Sigmoid colon (tissue), 7 donors: ENCODE data around the gene PSME3IP1. TPM values are rescaled to one million over a fixed set of nuclear protein-coding genes. Genes with fewer than 3 reads are reported as not detected.

Experiments
- DNase-seq: peaks from one replicate; pipeline ENCODE4 v3.0.0-alpha.2; 2019
- H3K27ac ChIP-seq, 4 donors: fragments of 200-600 bp; sonication (generic); one replicate each; pipeline ENCODE4 v1.5.1; 2016 to 2019; ENCODE audit warnings: mild to moderate bottlenecking in 1 of 4
- H3K27me3 ChIP-seq, 3 donors: fragments of 200-600 bp; sonication (generic); one replicate each; pipeline ENCODE4 v1.5.1; 2019; ENCODE audit warnings: mild to moderate bottlenecking in 1 of 3
- H3K36me3 ChIP-seq, 4 donors: fragments of 200-600 bp; sonication (generic); one replicate each; pipeline ENCODE4 v1.5.1; 2016 to 2019
- H3K4me1 ChIP-seq, 4 donors: fragments of 200-600 bp; sonication (generic); one replicate each; pipeline ENCODE4 v1.5.1; 2017 to 2019
- H3K4me3 ChIP-seq, 4 donors: fragments of 200-600 bp; sonication (generic); one replicate each; pipeline ENCODE4 v1.5.1; 2017 to 2019; ENCODE audit warnings: mild to moderate bottlenecking in 2 of 4, moderate library complexity in 1 of 4
- H3K9me3 ChIP-seq, 4 donors: fragments of 200-600 bp in 3 of 4; sonication (generic) in 3 of 4; one replicate each; pipeline versions ENCODE4 v1.5.1 to v1.6.1; 2013 to 2019
- EP300 ChIP-seq, 4 donors: sonication (generic); formaldehyde crosslinking; IDR thresholded peaks; one replicate each; pipeline ENCODE4 v1.6.1; 2017; ENCODE audit warnings: antibody characterized with exemption in 4 of 4
- POLR2A ChIP-seq, 2 donors: fragments of 450-650 bp; IDR thresholded peaks; one replicate each; pipeline ENCODE4 v1.6.1; 2016; ENCODE audit warnings: antibody characterized with exemption in 2 of 2, mild to moderate bottlenecking in 2 of 2, moderate library complexity in 2 of 2
- POLR2AphosphoS5 ChIP-seq, 4 donors: sonication (generic); formaldehyde crosslinking; IDR thresholded peaks; one replicate each; pipeline ENCODE4 v1.6.1; 2017; ENCODE audit warnings: antibody characterized with exemption in 4 of 4
- WGBS, 2 donors: extraction: QIAGEN DNeasy Blood & Tissue Kit; methylation state at CpG; one replicate each; pipeline ENCODE4 v1.1.7; 2013; 5-methylcytosine and 5-hydroxymethylcytosine counted together
- intact Hi-C: fragments of 100-400 bp; cut with DNase I; formaldehyde crosslinking; loops from one replicate; pipeline ENCODE4 v1.15.1; 2023
- polyA plus RNA-seq, 3 donors: library from polyadenylated mRNA; stranded (reverse); fragments of 200-250 nt; gene quantifications; one replicate each; pipeline ENCODE4 v1.2.3, GENCODE V29; 2013
- total RNA-seq, 4 donors: library from RNA; depleted of rRNA; stranded (reverse); fragments of >200 nt; gene quantifications; one replicate each; pipeline ENCODE4 v1.1.0, GENCODE V29; 2016
- TF ChIP-seq, protein P1 (sequence below), 4 experiments: fragments of 450-650 bp in 3 of 4; fragments of 200-600 bp in 1 of 4; IDR thresholded peaks; one replicate each; pipeline ENCODE4 v1.5.1; 2016 to 2019; ENCODE audit warnings: antibody characterized with exemption in 4 of 4, mild to moderate bottlenecking in 3 of 4, moderate library complexity in 2 of 4
- donor health status: healthy with polysubstance abuse.
- donor health status: Bipolar disorder and iron deficiency.
- donor health status: healthy.

Gene PSME3IP1
- total and polyA plus RNA-seq, 7 donors, result 60.1 to 81.3 (median 73.9) TPM

DNA sequence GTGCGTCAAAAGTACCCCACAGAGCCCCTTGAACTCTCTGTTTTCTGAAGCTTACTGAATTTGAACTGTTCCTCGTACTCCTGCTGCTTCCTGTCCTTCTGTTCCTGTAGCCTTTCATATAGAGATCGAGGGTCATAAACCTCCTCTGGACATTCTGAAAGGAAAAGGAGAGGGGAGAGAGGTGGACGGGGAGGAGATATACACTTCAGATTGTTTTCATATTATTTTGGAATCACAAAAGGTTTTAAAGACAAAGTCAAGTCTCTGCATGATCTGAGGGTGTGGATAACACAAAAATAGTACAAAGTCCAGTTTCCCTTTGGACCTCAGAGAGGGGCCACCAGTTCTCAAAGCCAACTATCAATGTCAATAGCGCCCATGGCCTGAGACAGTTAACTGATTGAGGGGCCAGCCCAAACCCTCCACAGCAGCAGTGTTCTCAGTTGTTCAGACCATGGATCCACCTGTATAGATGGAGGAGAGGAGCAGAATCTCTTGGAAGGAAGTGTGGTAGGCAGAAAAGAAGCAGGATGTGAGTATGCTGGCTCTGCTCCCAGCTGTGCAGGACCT, 13.0 kb downstream of the PSME3IP1 start:
- TF ChIP-seq EP300 (IDR thresholded peaks at IDR 0.05) (no peak), POLR2A (IDR thresholded peaks at IDR 0.05) (no peak), POLR2AphosphoS5 (IDR thresholded peaks at IDR 0.05) (no peak)
- TF ChIP-seq, protein P1, sequence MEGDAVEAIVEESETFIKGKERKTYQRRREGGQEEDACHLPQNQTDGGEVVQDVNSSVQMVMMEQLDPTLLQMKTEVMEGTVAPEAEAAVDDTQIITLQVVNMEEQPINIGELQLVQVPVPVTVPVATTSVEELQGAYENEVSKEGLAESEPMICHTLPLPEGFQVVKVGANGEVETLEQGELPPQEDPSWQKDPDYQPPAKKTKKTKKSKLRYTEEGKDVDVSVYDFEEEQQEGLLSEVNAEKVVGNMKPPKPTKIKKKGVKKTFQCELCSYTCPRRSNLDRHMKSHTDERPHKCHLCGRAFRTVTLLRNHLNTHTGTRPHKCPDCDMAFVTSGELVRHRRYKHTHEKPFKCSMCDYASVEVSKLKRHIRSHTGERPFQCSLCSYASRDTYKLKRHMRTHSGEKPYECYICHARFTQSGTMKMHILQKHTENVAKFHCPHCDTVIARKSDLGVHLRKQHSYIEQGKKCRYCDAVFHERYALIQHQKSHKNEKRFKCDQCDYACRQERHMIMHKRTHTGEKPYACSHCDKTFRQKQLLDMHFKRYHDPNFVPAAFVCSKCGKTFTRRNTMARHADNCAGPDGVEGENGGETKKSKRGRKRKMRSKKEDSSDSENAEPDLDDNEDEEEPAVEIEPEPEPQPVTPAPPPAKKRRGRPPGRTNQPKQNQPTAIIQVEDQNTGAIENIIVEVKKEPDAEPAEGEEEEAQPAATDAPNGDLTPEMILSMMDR (IDR thresholded peaks at IDR 0.05), result no peak
- Histone ChIP-seq H3K27me3 (no peaks in the 10 kb centered on the region), H3K4me3 (no peak overlapping the region), H3K4me1 (peaks cover 0 to 16% (median 6%) of the 10 kb centered on the region in 4 donors), H3K9me3 (no peaks in the 10 kb centered on the region), H3K36me3 (peaks cover 8 to 49% (median 34%) of the 10 kb centered on the region in 4 donors), H3K27ac (no peak overlapping the region)
- WGBS, 2 donors, result 75 to 87% methylated on average over 5 of the region's 5 CpGs
- DNase-seq, result no peak
- intact Hi-C loops, result no loop called here

- no peak overlapping the region for H3K4me3 ChIP-seq
- H3K27ac ChIP-seq, result no peak overlapping the region
- no peak for DNase-seq
- intact Hi-C loops, result no loop called here
- no peaks in the 10 kb centered on the region for H3K27me3 ChIP-seq
- peaks cover 8 to 80% (median 49%) of the 10 kb centered on the region in 4 donors for H3K36me3 ChIP-seq
- no peaks in the 10 kb centered on the region for H3K9me3 ChIP-seq
- peaks cover 0 to 9% (median 3%) of the 10 kb centered on the region in 4 donors for H3K4me1 ChIP-seq
- TF ChIP-seq, protein P1 (IDR thresholded peaks at IDR 0.05), result no peak
- TF ChIP-seq EP300 (IDR thresholded peaks at IDR 0.05), result no peak
These were observed 16.5 kb downstream of the PSME3IP1 start for GRCh38 chr16:57169327-57169726.

DNA sequence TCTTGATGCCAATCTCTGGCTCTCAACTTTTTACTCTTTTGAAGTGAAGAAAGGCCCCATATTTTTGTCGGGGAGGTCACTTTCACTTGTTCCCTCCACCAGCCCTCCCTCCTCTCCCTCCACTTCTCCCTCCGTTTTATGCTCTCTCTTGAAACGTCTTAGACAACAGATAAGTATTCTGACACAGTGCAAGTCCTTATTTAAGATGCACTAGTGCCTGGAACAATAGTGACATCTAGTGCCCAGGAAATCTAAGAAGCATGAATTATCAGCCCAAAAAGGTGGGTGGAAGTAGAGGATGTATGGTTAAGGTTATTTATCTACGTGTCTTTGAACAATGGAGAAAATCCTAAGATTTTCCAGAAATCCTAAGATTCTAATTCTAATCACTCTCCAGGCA, 17.9 kb downstream of the PSME3IP1 start:
- intact Hi-C loops, result loop anchor here (1.0 kb wide), 1 partner anchor 84 kb away; no protein-coding TSS in a partner anchor
- Histone ChIP-seq H3K9me3 (no peaks in the 10 kb centered on the region), H3K4me1 (peaks cover 0 to 9% (median 3%) of the 10 kb centered on the region in 4 donors), H3K27ac (no peak overlapping the region), H3K27me3 (no peaks in the 10 kb centered on the region), H3K36me3 (peaks cover 8 to 86% (median 57%) of the 10 kb centered on the region in 4 donors), H3K4me3 (no peak overlapping the region)
- WGBS, 2 donors, result 10 to 14% methylated on average over 4 of the region's 4 CpGs
- peak; percentile 33 for DNase-seq
- TF ChIP-seq POLR2A (IDR thresholded peaks at IDR 0.05) (no peak), POLR2AphosphoS5 (IDR thresholded peaks at IDR 0.05) (no peak), EP300 (IDR thresholded peaks at IDR 0.05) (no peak)
- TF ChIP-seq, protein P1 (IDR thresholded peaks at IDR 0.05), result peak in 2 of 4 experiments; percentile 40 to 45

- 81 to 84% methylated on average over 3 of the region's 3 CpGs for WGBS, 2 donors
- Histone ChIP-seq H3K36me3 (peaks cover 8 to 86% (median 56%) of the 10 kb centered on the region in 4 donors), H3K9me3 (no peaks in the 10 kb centered on the region), H3K4me1 (peaks cover 0 to 9% (median 3%) of the 10 kb centered on the region in 4 donors), H3K4me3 (no peak overlapping the region), H3K27ac (no peak overlapping the region), H3K27me3 (no peaks in the 10 kb centered on the region)
- no peak for DNase-seq
- TF ChIP-seq POLR2A (IDR thresholded peaks at IDR 0.05), result no peak
- TF ChIP-seq, protein P1 (IDR thresholded peaks at IDR 0.05), result no peak
- no peak for TF ChIP-seq EP300 (IDR thresholded peaks at IDR 0.05)
- no peak for TF ChIP-seq POLR2AphosphoS5 (IDR thresholded peaks at IDR 0.05)
- intact Hi-C loops, result no loop called here
These were observed 18.3 kb downstream of the PSME3IP1 start for GRCh38 chr16:57167538-57167937.

GRCh38 chr16:57166951-57167350, 18.9 kb downstream of the PSME3IP1 start:
- no peak overlapping the region for H3K4me3 ChIP-seq
- intact Hi-C loops, result no loop called here
- H3K27ac ChIP-seq, result no peak overlapping the region
- no peaks in the 10 kb centered on the region for H3K9me3 ChIP-seq
- H3K4me1 ChIP-seq, result peaks cover 0 to 9% (median 3%) of the 10 kb centered on the region in 4 donors
- H3K36me3 ChIP-seq, result peaks cover 8 to 86% (median 52%) of the 10 kb centered on the region in 4 donors
- DNase-seq, result peak; percentile 53
- no peaks in the 10 kb centered on the region for H3K27me3 ChIP-seq
- WGBS, 2 donors, result 77 to 81% methylated on average over 7 of the region's 7 CpGs
- TF ChIP-seq EP300 (IDR thresholded peaks at IDR 0.05) (no peak), POLR2AphosphoS5 (IDR thresholded peaks at IDR 0.05) (no peak), POLR2A (IDR thresholded peaks at IDR 0.05) (no peak)
- TF ChIP-seq, protein P1 (IDR thresholded peaks at IDR 0.05), result no peak
